SH-SY5Y (cell line): Measurements from ENCODE around the gene A2M.

Source experiments
- GATA2 ChIP-seq: IDR thresholded peaks from 2 replicates; pipeline ENCODE4 v1.6.1; 2011; ENCODE audit warnings: mild to moderate bottlenecking, low read depth, low read length
- GATA3 ChIP-seq: IDR thresholded peaks from 2 replicates; pipeline ENCODE4 v1.6.1; 2011; ENCODE audit warnings: low read depth, mild to moderate bottlenecking, low read length, moderate library complexity

GRCh38 chr12:9087087-9087835 lies 28.5 kb downstream of the A2M start:
- TF ChIP-seq GATA3 = no peak
- TF ChIP-seq GATA2 = no peak
